KG1 (cell line): ENCODE data around the gene CAB39L.

Experiments
- DNase-seq: peaks from one replicate; lab custom pipeline; 2025; lab: John Stamatoyannopoulos, UW

CAB39L gene

GRCh38 chr13:49443704-49444523, at the start of gene CAB39L, which contains the start of gene SETDB2:
CAB39L (minus strand) TSS chr13:49444064; CDS start chr13:49382910, 61,154 bp downstream.
SETDB2 (plus strand) TSS chr13:49444274; CDS start chr13:49451894, 7,620 bp downstream.
- peak; percentile 94 for DNase-seq

- DNase-seq = no peak
Measured at GRCh38 chr13:49488563-49488962, 44.7 kb upstream of the CAB39L start.

GRCh38 chr13:49481788-49482187, 37.9 kb upstream of the CAB39L start:
- DNase-seq = no peak

- no peak for DNase-seq
Measured at GRCh38 chr13:49476529-49476928, 32.7 kb upstream of the CAB39L start.

- DNase-seq = no peak
Measured at GRCh38 chr13:49472186-49472585, 28.3 kb upstream of the CAB39L start.

- no peak for DNase-seq
Measured at GRCh38 chr13:49466292-49466838, 22.5 kb upstream of the CAB39L start.

GRCh38 chr13:49464621-49465325, 20.9 kb upstream of the CAB39L start:
- no peak for DNase-seq

- DNase-seq = no peak
Measured at GRCh38 chr13:49464085-49464484, 20.2 kb upstream of the CAB39L start.

GRCh38 chr13:49459580-49459979, 15.7 kb upstream of the CAB39L start:
- no peak for DNase-seq

- no peak for DNase-seq
Measured at GRCh38 chr13:49457221-49457620, 13.4 kb upstream of the CAB39L start.

GRCh38 chr13:49456156-49456555, 12.3 kb upstream of the CAB39L start:
- no peak for DNase-seq

GRCh38 chr13:49455007-49455398, 11.1 kb upstream of the CAB39L start:
- DNase-seq = no peak

- no peak for DNase-seq
Measured at GRCh38 chr13:49454388-49455006, 10.6 kb upstream of the CAB39L start.

- no peak for DNase-seq
Measured at GRCh38 chr13:49453465-49453864, 9.6 kb upstream of the CAB39L start.

- DNase-seq = no peak
Measured at GRCh38 chr13:49452725-49453457, 9.0 kb upstream of the CAB39L start.

- peak; percentile 14 for DNase-seq
Measured at GRCh38 chr13:49450105-49450819, 6.4 kb upstream of the CAB39L start.

GRCh38 chr13:49448753-49449152, 4.9 kb upstream of the CAB39L start:
- DNase-seq = no peak

GRCh38 chr13:49446473-49446872, 2.6 kb upstream of the CAB39L start:
- no peak for DNase-seq

GRCh38 chr13:49444524-49445395, 896 bp upstream of the CAB39L start:
- peak; percentile 70 for DNase-seq

GRCh38 chr13:49443357-49443703, 534 bp downstream of the CAB39L start:
- DNase-seq = no peak
